Liver (tissue), 9 donors: Measurements from ENCODE around the gene FAU. TPM values are rescaled to one million over a fixed set of nuclear protein-coding genes. Genes with fewer than 3 reads are reported as not detected.
A peak's percentile ranks its signal among the peaks of the same experiment; 100 is the strongest.

ENCODE experiments used
- DNase-seq: peaks from one replicate; pipeline ENCODE4 v3.0.0-alpha.2; 2017; ENCODE audit warnings: low spot score
- H3K27ac ChIP-seq, 2 donors: one replicate each; pipeline ENCODE4 v1.7.0; 2013; ENCODE audit warnings: inconsistent platforms in 2 of 2, low read length in 2 of 2, control low read depth in 1 of 2, low read depth in 1 of 2, mild to moderate bottlenecking in 1 of 2
- H3K27me3 ChIP-seq, 4 donors: one replicate each; pipeline versions ENCODE4 v1.6.1 to v1.7.0; 2013; ENCODE audit warnings: low read length in 3 of 4, inconsistent platforms in 1 of 4, mild to moderate bottlenecking in 1 of 4, moderate library complexity in 1 of 4; ENCODE audit not compliant: control insufficient read depth in 4 of 4, insufficient read depth in 4 of 4
- H3K36me3 ChIP-seq, 4 donors: one replicate each; pipeline versions ENCODE4 v1.6.1 to v1.7.0; 2013; ENCODE audit warnings: low read length in 3 of 4, mild to moderate bottlenecking in 3 of 4, low read depth in 1 of 4, moderate library complexity in 1 of 4; ENCODE audit not compliant: control insufficient read depth in 4 of 4, insufficient read depth in 3 of 4
- H3K4me1 ChIP-seq, 4 donors: one replicate each; pipeline versions ENCODE4 v1.6.1 to v1.7.0; 2013; ENCODE audit warnings: low read length in 3 of 4, mild to moderate bottlenecking in 3 of 4, moderate library complexity in 1 of 4; ENCODE audit not compliant: control insufficient read depth in 4 of 4, insufficient read depth in 4 of 4
- H3K4me3 ChIP-seq, 3 donors: one replicate each; pipeline versions ENCODE4 v1.6.1 to v1.7.0; 2013; ENCODE audit warnings: low read length in 3 of 3, control low read depth in 1 of 3, low read depth in 1 of 3, mild to moderate bottlenecking in 1 of 3
- H3K9ac ChIP-seq, 2 donors: one replicate each; pipeline ENCODE4 v1.7.0; 2013; ENCODE audit warnings: low read length in 2 of 2, mild to moderate bottlenecking in 2 of 2, moderate library complexity in 2 of 2, control low read depth in 1 of 2, low read depth in 1 of 2
- H3K9me3 ChIP-seq, 4 donors: one replicate each; pipeline versions ENCODE4 v1.6.1 to v1.7.0; 2013; ENCODE audit warnings: low read length in 3 of 4; ENCODE audit not compliant: control insufficient read depth in 4 of 4
- EGR1 ChIP-seq, 2 donors: IDR thresholded peaks; 2 replicates each; pipeline ENCODE4 v1.6.1; 2016 to 2018; ENCODE audit warnings: antibody characterized with exemption in 2 of 2, low read depth in 2 of 2
- FOXA1 ChIP-seq: IDR thresholded peaks from 2 replicates; pipeline ENCODE4 v1.6.1; 2016; ENCODE audit warnings: antibody characterized with exemption
- FOXA2 ChIP-seq: IDR thresholded peaks from 2 replicates; pipeline ENCODE4 v1.6.1; 2016; ENCODE audit warnings: antibody characterized with exemption
- GABPA ChIP-seq, 2 donors: IDR thresholded peaks in 1 of 2; conservative IDR thresholded peaks in 1 of 2; 2 replicates each; pipeline ENCODE4 v1.6.1; 2016; ENCODE audit warnings: antibody characterized with exemption in 2 of 2, mild to moderate bottlenecking in 1 of 2, moderate library complexity in 1 of 2
- HNF4A ChIP-seq, 2 donors: conservative IDR thresholded peaks; 2 replicates each; pipeline ENCODE4 v1.6.1; 2016; ENCODE audit warnings: antibody characterized with exemption in 2 of 2, mild to moderate bottlenecking in 2 of 2
- HNF4G ChIP-seq: IDR thresholded peaks from 2 replicates; pipeline ENCODE4 v1.6.1; 2016; ENCODE audit warnings: antibody characterized with exemption
- JUND ChIP-seq, 2 donors: IDR thresholded peaks; 2 replicates each; pipeline ENCODE4 v1.6.1; 2016; ENCODE audit warnings: antibody characterized with exemption in 2 of 2
- NR2F2 ChIP-seq: IDR thresholded peaks from 2 replicates; pipeline ENCODE4 v1.6.1; 2016; ENCODE audit warnings: antibody characterized with exemption
- RAD21 ChIP-seq, 2 donors: IDR thresholded peaks; 2 replicates each; pipeline ENCODE4 v1.6.1; 2016; ENCODE audit warnings: antibody characterized with exemption in 2 of 2, mild to moderate bottlenecking in 2 of 2
- RXRA ChIP-seq, 2 donors: IDR thresholded peaks; 2 replicates each; pipeline ENCODE4 v1.6.1; 2017 to 2018; ENCODE audit warnings: antibody characterized with exemption in 2 of 2, mild to moderate bottlenecking in 1 of 2
- SP1 ChIP-seq: IDR thresholded peaks from 2 replicates; pipeline ENCODE4 v1.6.1; 2018; ENCODE audit warnings: antibody characterized with exemption, mild to moderate bottlenecking
- TAF1 ChIP-seq: conservative IDR thresholded peaks from 2 replicates; pipeline ENCODE4 v1.6.1; 2016; ENCODE audit warnings: antibody characterized with exemption, mild to moderate bottlenecking
- WGBS: extraction: QIAGEN DNeasy Blood & Tissue Kit; methylation state at CpG from one replicate; pipeline ENCODE4 v1.1.7; 2013; 5-methylcytosine and 5-hydroxymethylcytosine counted together
- polyA plus RNA-seq, 2 donors: library from polyadenylated mRNA; stranded (reverse) in 1 of 2; unstranded in 1 of 2; fragments of 200-250 nt in 1 of 2; fragments of >200 nt in 1 of 2; fragmentation: Nextera tagmentation in 1 of 2; extraction: Ambion mirVana in 1 of 2; gene quantifications; one replicate each; pipeline versions ENCODE4 v1.2.1 to v1.2.3, GENCODE V29; 2013 to 2015
- total RNA-seq, 2 donors: library from RNA; depleted of rRNA; stranded (reverse); fragments of >200 nt; gene quantifications; one replicate each; pipeline ENCODE4 v1.2.3, GENCODE V29; 2014
- TF ChIP-seq, protein P1 (sequence below): IDR thresholded peaks from 2 replicates; pipeline ENCODE4 v1.6.1; 2016; ENCODE audit warnings: antibody characterized with exemption
- TF ChIP-seq, protein P2 (sequence below): fragments of 150-350 bp; IDR thresholded peaks from 2 replicates; pipeline ENCODE4 v1.5.1; 2017; ENCODE audit warnings: improper control_type of control experiment, low read depth, low read length; ENCODE audit not compliant: missing input control
- TF ChIP-seq, protein P3 (sequence below): IDR thresholded peaks from 2 replicates; pipeline ENCODE4 v1.6.1; 2016; ENCODE audit warnings: antibody characterized with exemption, mild to moderate bottlenecking
- donor health status: healthy.
- donor health status: healthy.
- donor health status: healthy.
- donor health status: healthy.
- donor health status: healthy.

The FAU gene
- total and polyA plus RNA-seq, 4 donors, result 199 to 535 (median 362) TPM

DNA sequence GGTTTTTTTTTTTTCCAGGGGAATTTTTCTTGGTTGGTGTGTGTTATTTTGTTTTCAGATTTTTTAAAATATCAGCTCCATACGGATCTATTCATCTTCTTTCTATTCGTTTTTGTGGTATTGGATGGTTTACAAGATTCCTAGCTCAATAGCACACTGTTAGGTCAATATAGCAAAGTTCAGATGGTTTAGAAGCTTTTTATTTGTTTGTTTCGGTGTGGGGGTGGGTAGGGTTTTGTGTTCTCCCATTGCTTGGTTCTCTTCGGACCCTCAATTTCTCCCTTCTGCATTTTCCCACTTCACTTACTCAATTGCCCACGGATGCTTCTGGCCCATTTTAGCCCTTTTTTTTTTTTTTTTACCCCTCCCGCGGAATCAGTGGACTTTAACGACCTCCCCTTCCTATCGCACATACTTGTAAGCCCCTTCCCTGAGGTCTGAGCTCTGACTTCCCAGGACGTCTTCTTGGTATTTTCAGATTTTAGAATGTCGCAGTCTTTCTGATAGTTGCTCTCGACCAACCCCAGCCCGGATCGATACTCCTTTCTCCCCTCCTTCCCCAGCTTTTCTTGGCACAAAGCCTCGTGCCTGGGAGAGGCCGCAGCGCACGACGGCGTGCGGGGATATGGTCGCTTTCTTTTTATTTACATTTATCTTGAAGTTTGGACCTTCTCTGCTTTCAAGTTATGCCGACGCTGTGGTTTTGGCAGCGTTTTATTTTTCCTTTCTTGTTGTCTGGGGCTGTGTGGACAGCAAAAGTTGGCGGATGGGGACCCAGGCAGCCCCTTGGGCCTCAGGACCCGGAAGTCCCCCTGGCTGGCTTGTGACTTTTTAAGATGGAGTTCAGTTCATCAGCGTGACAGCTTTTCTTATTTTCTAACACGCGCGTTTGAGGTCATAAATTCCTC is 43.7 kb upstream of the FAU start (continued):
- no peak for TF ChIP-seq TAF1
- peak in 1 of 2 donors; percentile 24 for TF ChIP-seq JUND (IDR thresholded peaks at IDR 0.05)
- peak; percentile 70 to 72 for TF ChIP-seq HNF4A (conservative IDR thresholded peaks at IDR 0.05)
- peak; percentile 44 to 54 for TF ChIP-seq RXRA (IDR thresholded peaks at IDR 0.05)
- TF ChIP-seq HNF4G, result peak; percentile 52

DNA sequence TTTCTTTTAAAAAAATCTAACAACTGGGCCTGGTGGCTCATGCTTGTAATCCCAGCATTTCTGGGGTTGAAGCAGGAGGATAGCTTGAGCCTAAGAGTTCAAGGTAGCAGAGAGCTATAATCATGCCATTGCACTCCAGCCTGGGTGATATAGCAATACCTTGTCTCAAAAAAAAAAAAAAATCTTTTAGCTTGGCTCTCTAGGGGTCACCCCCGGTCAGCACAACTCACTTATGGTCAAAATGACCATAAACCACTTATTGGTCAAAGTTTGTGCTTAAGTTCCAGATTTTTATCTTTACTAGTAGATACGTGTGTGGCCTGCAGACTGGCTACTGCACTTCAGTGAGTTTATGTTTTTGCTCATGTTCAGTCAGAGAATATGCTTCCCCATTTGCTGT is 41.8 kb upstream of the FAU start:
- WGBS, result 42% methylated on average over 2 of the region's 2 CpGs
- peaks cover 2 to 19% (median 13%) of the 10 kb centered on the region in 4 donors for H3K4me1 ChIP-seq
- no peaks in the 10 kb centered on the region for H3K36me3 ChIP-seq
- H3K27me3 ChIP-seq, result no peaks in the 10 kb centered on the region
- H3K27ac ChIP-seq, result peak overlapping the region in 1 of 2 donors; percentile 25
- no peak for DNase-seq
- no peak overlapping the region for H3K9ac ChIP-seq
- H3K9me3 ChIP-seq, result no peaks in the 10 kb centered on the region
- H3K4me3 ChIP-seq, result no peak overlapping the region
- TF ChIP-seq, protein P1, sequence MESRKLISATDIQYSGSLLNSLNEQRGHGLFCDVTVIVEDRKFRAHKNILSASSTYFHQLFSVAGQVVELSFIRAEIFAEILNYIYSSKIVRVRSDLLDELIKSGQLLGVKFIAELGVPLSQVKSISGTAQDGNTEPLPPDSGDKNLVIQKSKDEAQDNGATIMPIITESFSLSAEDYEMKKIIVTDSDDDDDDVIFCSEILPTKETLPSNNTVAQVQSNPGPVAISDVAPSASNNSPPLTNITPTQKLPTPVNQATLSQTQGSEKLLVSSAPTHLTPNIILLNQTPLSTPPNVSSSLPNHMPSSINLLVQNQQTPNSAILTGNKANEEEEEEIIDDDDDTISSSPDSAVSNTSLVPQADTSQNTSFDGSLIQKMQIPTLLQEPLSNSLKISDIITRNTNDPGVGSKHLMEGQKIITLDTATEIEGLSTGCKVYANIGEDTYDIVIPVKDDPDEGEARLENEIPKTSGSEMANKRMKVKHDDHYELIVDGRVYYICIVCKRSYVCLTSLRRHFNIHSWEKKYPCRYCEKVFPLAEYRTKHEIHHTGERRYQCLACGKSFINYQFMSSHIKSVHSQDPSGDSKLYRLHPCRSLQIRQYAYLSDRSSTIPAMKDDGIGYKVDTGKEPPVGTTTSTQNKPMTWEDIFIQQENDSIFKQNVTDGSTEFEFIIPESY, result no peak
- TF ChIP-seq, protein P2, sequence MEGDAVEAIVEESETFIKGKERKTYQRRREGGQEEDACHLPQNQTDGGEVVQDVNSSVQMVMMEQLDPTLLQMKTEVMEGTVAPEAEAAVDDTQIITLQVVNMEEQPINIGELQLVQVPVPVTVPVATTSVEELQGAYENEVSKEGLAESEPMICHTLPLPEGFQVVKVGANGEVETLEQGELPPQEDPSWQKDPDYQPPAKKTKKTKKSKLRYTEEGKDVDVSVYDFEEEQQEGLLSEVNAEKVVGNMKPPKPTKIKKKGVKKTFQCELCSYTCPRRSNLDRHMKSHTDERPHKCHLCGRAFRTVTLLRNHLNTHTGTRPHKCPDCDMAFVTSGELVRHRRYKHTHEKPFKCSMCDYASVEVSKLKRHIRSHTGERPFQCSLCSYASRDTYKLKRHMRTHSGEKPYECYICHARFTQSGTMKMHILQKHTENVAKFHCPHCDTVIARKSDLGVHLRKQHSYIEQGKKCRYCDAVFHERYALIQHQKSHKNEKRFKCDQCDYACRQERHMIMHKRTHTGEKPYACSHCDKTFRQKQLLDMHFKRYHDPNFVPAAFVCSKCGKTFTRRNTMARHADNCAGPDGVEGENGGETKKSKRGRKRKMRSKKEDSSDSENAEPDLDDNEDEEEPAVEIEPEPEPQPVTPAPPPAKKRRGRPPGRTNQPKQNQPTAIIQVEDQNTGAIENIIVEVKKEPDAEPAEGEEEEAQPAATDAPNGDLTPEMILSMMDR, result no peak
- TF ChIP-seq SP1 (no peak), GABPA (IDR thresholded peaks at IDR 0.05 in 1 of 2, conservative IDR thresholded peaks at IDR 0.05 in 1 of 2) (no peak), FOXA1 (no peak), HNF4G (no peak)

DNA sequence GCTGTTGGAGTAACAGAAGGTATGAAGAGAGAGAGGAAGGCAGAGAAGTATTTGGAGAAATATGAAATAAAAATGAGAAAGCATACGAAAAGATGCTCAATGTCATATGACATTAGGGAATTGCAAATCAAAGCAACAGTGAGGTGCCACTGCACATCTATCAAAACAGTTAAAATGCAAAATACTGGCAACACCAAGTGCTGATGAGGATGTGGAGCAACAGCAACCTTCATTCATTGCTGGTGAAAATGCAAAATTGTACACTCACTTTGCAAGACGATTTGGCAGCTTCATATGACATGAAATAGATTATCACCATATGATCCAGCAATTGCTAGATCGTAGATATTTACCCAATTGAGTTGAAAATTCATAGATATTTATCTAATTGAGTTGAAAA is 38.7 kb upstream of the FAU start:
- no peaks in the 10 kb centered on the region for H3K36me3 ChIP-seq
- H3K4me3 ChIP-seq, result no peak overlapping the region
- no peak for DNase-seq
- TF ChIP-seq RXRA (IDR thresholded peaks at IDR 0.05) (no peak), RAD21 (IDR thresholded peaks at IDR 0.05) (no peak), SP1 (no peak), EGR1 (IDR thresholded peaks at IDR 0.05; ENCODE audit: low read depth in 2 of 2) (no peak), NR2F2 (no peak), HNF4G (no peak), FOXA2 (no peak)
- TF ChIP-seq, protein P3, sequence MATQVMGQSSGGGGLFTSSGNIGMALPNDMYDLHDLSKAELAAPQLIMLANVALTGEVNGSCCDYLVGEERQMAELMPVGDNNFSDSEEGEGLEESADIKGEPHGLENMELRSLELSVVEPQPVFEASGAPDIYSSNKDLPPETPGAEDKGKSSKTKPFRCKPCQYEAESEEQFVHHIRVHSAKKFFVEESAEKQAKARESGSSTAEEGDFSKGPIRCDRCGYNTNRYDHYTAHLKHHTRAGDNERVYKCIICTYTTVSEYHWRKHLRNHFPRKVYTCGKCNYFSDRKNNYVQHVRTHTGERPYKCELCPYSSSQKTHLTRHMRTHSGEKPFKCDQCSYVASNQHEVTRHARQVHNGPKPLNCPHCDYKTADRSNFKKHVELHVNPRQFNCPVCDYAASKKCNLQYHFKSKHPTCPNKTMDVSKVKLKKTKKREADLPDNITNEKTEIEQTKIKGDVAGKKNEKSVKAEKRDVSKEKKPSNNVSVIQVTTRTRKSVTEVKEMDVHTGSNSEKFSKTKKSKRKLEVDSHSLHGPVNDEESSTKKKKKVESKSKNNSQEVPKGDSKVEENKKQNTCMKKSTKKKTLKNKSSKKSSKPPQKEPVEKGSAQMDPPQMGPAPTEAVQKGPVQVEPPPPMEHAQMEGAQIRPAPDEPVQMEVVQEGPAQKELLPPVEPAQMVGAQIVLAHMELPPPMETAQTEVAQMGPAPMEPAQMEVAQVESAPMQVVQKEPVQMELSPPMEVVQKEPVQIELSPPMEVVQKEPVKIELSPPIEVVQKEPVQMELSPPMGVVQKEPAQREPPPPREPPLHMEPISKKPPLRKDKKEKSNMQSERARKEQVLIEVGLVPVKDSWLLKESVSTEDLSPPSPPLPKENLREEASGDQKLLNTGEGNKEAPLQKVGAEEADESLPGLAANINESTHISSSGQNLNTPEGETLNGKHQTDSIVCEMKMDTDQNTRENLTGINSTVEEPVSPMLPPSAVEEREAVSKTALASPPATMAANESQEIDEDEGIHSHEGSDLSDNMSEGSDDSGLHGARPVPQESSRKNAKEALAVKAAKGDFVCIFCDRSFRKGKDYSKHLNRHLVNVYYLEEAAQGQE, result no peak
- TF ChIP-seq, protein P2, result no peak
- TF ChIP-seq, protein P1, result no peak
- 84% methylated on average over 3 of the region's 3 CpGs for WGBS
- H3K27me3 ChIP-seq, result no peaks in the 10 kb centered on the region
- H3K9me3 ChIP-seq, result no peaks in the 10 kb centered on the region
- no peak overlapping the region for H3K27ac ChIP-seq
- H3K9ac ChIP-seq, result no peak overlapping the region
- peaks cover 2 to 16% (median 7%) of the 10 kb centered on the region in 4 donors for H3K4me1 ChIP-seq
